Measurements from ENCODE around the gene HNRNPK. TPM values are rescaled to one million over a fixed set of nuclear protein-coding genes. Genes with fewer than 3 reads are reported as not detected.
A peak's percentile ranks its signal among the peaks of the same experiment; 100 is the strongest.

The HNRNPK gene
- total and polyA plus RNA-seq, 2 of the 13 experiments (the other 11 are each of a cell fraction or from before 2014, with no cell fraction given), result 321 to 712 TPM

- TF ChIP-seq KLF12 (CRISPR knock-in tag; IDR thresholded peaks at IDR 0.05; ENCODE audit: borderline replicate concordance) (no peak; the same call in 1 of the 2 replicates), ZNF274 (CRISPR knock-in tag; IDR thresholded peaks at IDR 0.05) (peak; percentile 83), SP4 (CRISPR knock-in tag; IDR thresholded peaks at IDR 0.05) (peak; percentile 77), ZNF10 (CRISPR knock-in tag; IDR thresholded peaks at IDR 0.05; ENCODE audit: borderline replicate concordance, low read depth) (no peak), BRF2 (CRISPR knock-in tag; IDR thresholded peaks at IDR 0.05) (no peak; the same call in 1 of the 2 replicates), KDM6A (CRISPR knock-in tag; IDR thresholded peaks at IDR 0.05; ENCODE audit: low read depth) (no peak), TFDP2 (CRISPR knock-in tag; IDR thresholded peaks at IDR 0.05) (peak; percentile 74), WIZ (CRISPR knock-in tag; IDR thresholded peaks at IDR 0.05) (no peak; the same call in 1 of the 2 replicates), XBP1 (CRISPR knock-in tag; IDR thresholded peaks at IDR 0.05) (no peak), RBM39 (IDR thresholded peaks at IDR 0.05; ENCODE audit: low read depth, low read length, poor library complexity, severe bottlenecking) (peak; percentile 55), ESRRA (CRISPR knock-in tag; IDR thresholded peaks at IDR 0.05; ENCODE audit: low read depth) (no peak), ZNF737 (CRISPR knock-in tag; IDR thresholded peaks at IDR 0.05; ENCODE audit: borderline replicate concordance) (no peak), ZXDC (CRISPR knock-in tag; IDR thresholded peaks at IDR 0.05) (peak; percentile 58; the same call in 1 of the 2 replicates), HCFC1 (IDR thresholded peaks at IDR 0.05; ENCODE audit: low read depth, low read length) (no peak), HOXA7 (CRISPR knock-in tag; IDR thresholded peaks at IDR 0.05) (no peak), GFI1 (CRISPR knock-in tag; IDR thresholded peaks at IDR 0.05; ENCODE audit: borderline replicate concordance) (0 out of 2 replicates have a peak, but pooled peaks have one; percentile 34), ZNF414 (CRISPR knock-in tag; IDR thresholded peaks at IDR 0.05) (no peak), ZNF350 (CRISPR knock-in tag; IDR thresholded peaks at IDR 0.05; ENCODE audit: borderline replicate concordance, low read depth) (0 out of 2 replicates have a peak, but pooled peaks have one; percentile 26), ZNF337 (CRISPR knock-in tag; IDR thresholded peaks at IDR 0.05; ENCODE audit: borderline replicate concordance, low read depth) (no peak), FOXP1 (IDR thresholded peaks at IDR 0.05) (no peak), FOXP1 (CRISPR knock-in tag; IDR thresholded peaks at IDR 0.05) (no peak), ARNT (IDR thresholded peaks at IDR 0.05) (no peak), ZNF253 (CRISPR knock-in tag; IDR thresholded peaks at IDR 0.05; ENCODE audit: borderline replicate concordance) (peak; percentile 87; the same call in 1 of the 2 replicates)
Observed at GRCh38 chr9:83920927-83921707, 58.9 kb downstream of the HNRNPK start, which contains the start of gene KIF27 (continued).

All from HepG2 (cell line).